PC-9 (cell line): ENCODE data around the gene FES.
"Not testable (repeated sequence)": the region's sequence is repeated elsewhere in the genome, so short reads cannot be mapped to it uniquely, and the experiment has no call there.

Experiments
- EZH2 ChIP-seq: fragments of 200-600 bp; sonication (generic); IDR thresholded peaks from 2 replicates; pipeline ENCODE4 v1.8.0; 2017; ENCODE audit warnings: antibody characterized with exemption, low read depth
- TF ChIP-seq, protein P1 (sequence below): fragments of 200-600 bp; sonication (generic); conservative IDR thresholded peaks from 2 replicates; pipeline ENCODE4 v1.6.1; 2017; ENCODE audit warnings: mixed run types, antibody characterized with exemption, mild to moderate bottlenecking, moderate library complexity

DNA sequence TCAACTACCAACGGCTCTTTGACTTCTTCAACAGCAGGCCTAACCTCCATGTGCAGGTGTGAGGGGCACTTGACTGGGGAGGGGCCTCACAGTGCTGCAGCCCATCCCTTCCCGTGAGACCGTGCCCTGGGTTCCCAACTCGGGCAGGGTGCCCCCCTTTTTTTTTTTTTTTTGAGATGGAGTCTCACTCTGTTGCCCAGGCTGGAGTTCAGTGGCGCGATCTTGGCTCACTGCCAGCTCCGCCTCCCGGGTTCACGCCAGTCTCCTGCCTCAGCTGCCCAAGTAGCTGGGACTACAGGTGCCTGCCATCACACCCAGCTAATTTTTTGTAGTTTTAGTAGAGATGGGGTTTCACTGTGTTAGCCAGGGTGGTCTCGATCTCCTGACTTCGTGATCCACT lies 25.1 kb downstream of the FES start:
- TF ChIP-seq, protein P1, sequence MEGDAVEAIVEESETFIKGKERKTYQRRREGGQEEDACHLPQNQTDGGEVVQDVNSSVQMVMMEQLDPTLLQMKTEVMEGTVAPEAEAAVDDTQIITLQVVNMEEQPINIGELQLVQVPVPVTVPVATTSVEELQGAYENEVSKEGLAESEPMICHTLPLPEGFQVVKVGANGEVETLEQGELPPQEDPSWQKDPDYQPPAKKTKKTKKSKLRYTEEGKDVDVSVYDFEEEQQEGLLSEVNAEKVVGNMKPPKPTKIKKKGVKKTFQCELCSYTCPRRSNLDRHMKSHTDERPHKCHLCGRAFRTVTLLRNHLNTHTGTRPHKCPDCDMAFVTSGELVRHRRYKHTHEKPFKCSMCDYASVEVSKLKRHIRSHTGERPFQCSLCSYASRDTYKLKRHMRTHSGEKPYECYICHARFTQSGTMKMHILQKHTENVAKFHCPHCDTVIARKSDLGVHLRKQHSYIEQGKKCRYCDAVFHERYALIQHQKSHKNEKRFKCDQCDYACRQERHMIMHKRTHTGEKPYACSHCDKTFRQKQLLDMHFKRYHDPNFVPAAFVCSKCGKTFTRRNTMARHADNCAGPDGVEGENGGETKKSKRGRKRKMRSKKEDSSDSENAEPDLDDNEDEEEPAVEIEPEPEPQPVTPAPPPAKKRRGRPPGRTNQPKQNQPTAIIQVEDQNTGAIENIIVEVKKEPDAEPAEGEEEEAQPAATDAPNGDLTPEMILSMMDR = not testable (repeated sequence)
- TF ChIP-seq EZH2 = not testable (repeated sequence)
